Prostate gland (tissue), 2 donors: Measurements from ENCODE around the gene MET.

ENCODE experiments used
- CTCF ChIP-seq, 4 experiments: fragments of 200-600 bp in 2 of 4; fragments of 450-650 bp in 2 of 4; sonication (generic) in 2 of 4; IDR thresholded peaks; 1 replicate in 3 of 4; 2 replicates in 1 of 4; pipeline ENCODE4 v1.5.1; 2016 to 2019; ENCODE audit warnings: antibody characterized with exemption in 4 of 4, mild to moderate bottlenecking in 2 of 4, moderate library complexity in 2 of 4
- POLR2A ChIP-seq: fragments of 450-650 bp; IDR thresholded peaks from one replicate; pipeline ENCODE4 v1.6.1; 2016; ENCODE audit warnings: antibody characterized with exemption, mild to moderate bottlenecking
- POLR2AphosphoS5 ChIP-seq: sonication (generic); formaldehyde crosslinking; IDR thresholded peaks from one replicate; pipeline ENCODE4 v1.6.1; 2017; ENCODE audit warnings: antibody characterized with exemption

- TF ChIP-seq POLR2A (no peak), POLR2AphosphoS5 (no peak), CTCF (IDR thresholded peaks at IDR 0.05) (no peak)
Measured at GRCh38 chr7:116630932-116631671, 40.9 kb upstream of the MET start.
